ENCODE results near the gene ACP4. TPM values are rescaled to one million over a fixed set of nuclear protein-coding genes. Genes with fewer than 3 reads are reported as not detected.

Gene ACP4
- total RNA-seq, 1 donor from 2014 or later, result not detected

DNA sequence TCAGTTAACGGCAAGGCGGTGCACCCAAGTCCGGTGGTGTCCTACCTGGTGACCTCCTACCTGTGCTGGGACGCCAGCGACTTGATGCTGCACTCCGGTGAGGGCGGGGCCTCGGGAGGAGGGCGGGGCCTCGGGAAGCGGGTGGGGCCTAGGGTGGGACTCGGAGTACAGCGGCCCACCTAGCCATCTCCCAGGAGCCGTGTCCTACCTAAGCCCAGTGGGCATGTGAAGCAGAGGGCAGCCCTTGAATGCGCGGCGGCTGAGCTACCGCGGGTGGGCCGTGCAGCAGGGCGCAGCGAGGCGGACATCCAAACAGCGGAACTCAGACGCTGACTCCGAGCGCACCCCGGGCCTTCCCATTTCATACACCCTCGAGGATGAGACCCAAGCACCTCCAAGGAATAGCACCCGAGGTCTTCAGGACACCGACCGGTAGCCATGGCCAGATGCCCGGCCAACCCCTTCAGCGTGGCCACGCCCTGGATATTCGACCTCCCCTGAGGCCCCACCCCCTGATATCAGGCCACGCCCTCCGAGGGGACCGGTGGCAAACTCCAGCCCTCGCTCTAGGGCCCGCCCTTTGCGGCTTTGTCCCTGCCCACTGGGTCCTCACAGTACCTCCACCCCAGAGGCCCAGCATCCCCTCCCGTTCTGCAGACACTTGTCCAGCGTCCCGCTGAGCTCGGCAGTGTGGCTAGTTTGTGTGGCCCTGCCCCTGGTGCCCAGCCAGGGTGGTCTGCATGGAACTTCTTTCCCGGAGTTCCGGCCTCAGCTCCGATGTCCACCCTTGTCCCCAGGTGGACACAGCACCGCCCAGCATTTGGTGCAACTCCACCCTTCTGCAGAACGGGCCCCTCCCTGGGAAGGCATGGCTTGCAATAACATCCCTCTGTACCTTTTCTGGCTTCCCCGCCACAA is 28.0 kb downstream of the ACP4 start:
- intact Hi-C loops (cut with DNase I), result no loop called here
- ATAC-seq (no peak), DNase-seq (ENCODE audit: missing footprints) (no peak)

DNA sequence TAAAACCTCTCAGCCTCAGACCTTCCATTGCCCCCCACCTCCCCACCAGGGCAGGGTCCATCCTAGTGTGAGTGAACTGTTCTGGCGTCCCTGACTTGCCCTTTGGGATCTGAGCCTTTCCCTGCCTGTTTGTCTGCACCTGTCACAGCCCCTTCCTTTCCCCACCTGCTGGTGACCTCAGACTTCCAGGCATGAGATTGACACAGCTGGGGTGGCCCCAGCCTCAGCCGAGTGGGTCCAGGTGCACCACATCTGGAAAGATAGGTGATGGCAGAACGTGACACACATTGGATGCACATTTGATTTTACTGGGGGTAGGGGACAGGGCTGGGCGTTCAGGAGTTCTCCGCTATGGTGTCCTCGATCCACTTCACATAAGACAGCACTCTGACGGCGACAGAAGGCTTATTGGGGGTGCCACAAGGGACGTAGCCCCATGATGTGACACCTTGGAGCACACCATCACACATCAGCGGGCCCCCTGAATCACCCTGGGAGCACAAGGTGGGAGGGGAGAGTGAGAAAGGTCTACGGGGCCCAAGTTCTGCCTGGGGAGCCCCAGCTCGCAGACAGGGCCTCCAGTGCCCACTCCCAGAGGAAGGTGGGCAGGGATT is 28.8 kb downstream of the ACP4 start:
- DNase-seq (ENCODE audit: missing footprints), result no peak
- no peak for ATAC-seq
- intact Hi-C loops (cut with DNase I), result no loop called here

DNA sequence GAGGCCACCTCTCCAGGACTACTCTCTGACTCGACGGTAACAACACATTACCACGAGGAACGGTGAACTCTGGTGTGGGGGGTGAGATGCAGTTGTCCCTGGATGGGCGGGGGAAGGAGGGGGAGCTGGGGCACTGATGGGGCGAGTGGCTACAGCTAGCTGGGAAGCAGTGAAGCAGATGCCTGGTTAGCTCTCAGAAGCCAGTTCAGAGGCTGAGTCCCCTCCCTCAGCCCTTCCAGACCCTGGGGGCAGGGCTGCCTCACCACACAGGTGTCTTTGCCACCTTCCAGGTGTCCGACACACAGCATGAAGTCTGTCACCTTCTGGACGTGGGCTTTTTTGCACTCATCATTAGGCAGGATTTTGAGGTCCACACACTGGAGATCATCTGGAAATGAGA is 29.4 kb downstream of the ACP4 start:
- intact Hi-C loops (cut with DNase I), result no loop called here
- ATAC-seq (no peak), DNase-seq (ENCODE audit: missing footprints) (no peak)

DNA sequence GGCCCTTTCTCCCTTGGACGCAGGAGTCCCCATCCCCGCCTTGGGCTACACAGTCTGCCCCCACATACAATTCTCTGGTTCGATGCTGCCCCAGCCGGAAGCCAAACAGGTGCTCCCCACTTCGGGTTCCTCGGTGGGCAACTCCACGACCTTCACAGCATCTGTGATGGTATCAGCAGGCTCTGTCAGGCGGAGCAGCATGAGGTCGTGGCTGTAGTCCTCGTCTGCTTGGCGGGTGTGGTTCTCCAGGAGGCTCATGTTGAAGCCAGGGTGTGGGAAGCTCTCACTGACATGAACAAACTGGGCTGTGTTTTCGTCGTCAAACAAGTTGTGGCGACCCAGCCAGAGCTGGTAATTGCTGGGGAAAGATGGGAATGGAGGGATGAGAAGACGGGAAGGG is 29.9 kb downstream of the ACP4 start:
- ATAC-seq (no peak), DNase-seq (ENCODE audit: missing footprints) (no peak)
- intact Hi-C loops (cut with DNase I), result no loop called here

DNA sequence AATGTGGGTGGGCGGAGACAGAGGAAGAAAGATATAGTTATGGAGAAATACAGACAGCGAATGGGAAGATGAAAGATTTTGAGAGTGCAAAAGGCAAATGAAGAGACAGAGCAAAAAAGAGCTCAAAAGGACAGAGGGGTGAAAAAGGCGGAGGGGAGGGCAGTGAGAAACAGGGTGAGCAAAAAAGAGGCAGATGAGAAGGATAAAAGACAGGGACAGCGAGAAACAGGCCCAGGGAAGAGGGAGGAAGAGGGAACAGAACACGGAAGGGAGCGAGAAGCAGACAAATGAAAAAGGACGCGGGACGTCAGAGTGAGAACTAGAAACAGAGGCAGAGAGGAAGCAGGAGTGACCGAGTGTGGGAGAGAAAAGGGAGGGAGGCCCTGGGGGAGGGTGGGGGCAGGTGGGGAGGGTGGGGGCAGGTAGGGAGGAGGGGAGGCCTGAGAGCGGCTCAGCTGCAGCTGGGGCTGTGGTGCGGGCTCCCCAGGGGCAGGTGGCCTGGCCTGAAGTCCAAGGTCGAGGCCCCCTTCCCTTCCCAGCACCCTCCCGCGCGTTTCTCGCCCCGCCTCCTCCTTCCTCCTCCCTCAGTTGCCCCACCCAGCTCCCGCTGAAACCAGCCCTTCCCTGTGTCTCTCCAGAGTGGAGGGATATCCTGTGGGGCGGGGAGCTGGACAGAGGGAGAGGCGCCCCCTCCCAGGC is 30.5 kb downstream of the ACP4 start:
- DNase-seq (ENCODE audit: missing footprints), result no peak
- ATAC-seq, result peak; percentile 35
- intact Hi-C loops (cut with DNase I), result no loop called here

DNA sequence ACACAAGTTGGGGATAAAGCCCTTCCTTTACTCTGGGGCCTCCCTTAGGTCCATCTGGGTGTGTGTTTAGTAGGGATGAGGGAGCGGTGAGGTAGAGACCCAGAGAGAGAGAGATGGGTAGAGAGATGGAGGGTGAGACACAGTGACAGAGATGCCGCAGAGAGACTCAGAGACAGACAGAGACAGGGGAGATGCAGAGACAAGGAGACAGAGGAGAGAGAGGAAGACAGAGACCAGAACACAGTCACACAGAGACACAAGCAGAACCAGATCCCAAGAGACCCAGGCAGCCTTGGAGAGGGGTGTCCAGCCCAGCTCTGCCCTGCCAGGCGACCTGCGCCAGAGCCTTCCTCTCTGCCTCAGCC is 31.0 kb downstream of the ACP4 start:
- ATAC-seq, result no peak
- no peak for DNase-seq (ENCODE audit: missing footprints)
- intact Hi-C loops (cut with DNase I), result no loop called here

DNA sequence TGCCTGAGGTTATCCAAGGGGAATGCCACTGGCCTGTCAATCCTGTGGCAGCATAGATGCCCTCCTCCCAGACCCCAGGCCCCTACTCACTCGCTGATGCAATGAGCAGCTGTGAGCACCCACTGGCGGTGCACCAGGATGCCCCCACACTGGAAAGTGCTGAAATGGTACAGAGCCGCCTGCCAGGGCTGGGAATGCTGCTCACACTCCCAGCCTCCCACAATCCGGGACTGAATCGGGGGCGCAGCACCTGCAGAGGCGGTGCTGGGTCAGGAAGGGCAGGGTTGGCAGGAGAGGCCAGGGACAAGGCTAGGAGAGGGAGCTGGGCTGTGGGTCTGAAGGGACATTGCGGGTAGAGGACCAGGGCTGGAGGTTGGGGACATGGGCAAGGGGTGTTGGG is 31.4 kb downstream of the ACP4 start:
- intact Hi-C loops (cut with DNase I), result no loop called here
- ATAC-seq (no peak), DNase-seq (ENCODE audit: missing footprints) (no peak)

DNA sequence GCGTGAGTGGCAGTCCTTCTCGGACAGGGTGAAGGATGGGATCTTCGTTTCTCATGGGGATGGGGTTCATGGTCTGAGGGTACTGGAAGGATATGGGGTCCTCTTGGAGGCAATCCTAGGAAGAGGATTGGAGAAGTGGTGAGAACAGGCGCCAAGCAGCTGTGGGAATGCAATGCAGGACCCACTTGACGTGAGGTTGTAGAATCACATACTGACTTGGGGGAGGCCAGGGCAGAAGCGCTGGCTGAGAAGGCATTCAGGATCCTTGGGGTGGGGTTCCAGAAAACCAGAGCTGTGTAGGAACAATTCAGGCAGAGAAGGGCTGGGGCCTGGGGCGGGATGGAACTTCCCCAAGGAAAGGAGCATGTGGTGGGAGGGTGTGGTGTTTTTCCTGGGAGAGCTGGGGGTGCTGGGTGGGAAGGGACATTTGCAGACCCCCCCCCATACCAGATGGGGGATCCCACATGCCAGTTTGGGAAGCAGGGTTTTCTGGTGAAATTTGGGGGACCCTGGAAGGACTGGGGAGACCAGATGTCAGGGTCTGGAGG is 32.5 kb downstream of the ACP4 start:
- ATAC-seq (no peak), DNase-seq (ENCODE audit: missing footprints) (no peak)
- intact Hi-C loops (cut with DNase I), result no loop called here

DNA sequence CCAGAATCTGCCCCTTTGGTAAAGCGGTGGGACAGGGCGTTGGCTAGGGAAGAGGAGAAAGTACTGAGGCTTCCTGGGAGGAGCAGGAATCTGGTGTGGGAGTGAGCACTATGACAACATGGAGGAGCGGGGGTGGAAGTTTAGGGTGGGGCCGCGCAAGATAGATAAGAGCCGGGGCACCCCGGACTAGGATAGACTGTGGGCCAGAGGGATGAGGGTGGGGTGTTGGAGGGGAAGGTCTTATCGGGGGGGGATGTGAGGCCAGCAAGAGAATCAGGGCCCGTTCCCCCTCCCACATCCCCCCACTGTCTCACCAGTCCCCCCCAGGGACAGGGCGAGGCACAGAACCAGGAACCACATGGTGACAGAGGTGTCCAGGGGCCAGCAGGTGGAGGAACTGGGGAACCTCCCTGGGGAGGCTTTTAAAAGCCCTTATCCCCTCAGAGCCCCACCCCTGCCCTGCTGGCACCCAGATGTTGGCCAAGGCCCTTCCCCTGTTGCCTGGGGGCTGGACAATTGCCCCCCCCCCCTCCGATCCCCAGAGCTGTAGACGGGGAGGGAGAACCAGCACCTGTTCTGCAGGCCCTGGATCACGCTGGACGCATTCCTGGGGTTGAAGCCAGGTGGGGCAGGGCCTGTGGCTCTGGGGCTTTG is 33.3 kb downstream of the ACP4 start, which contains the start of gene KLK1:
Gene KLK1 (minus strand): TSS at position 399 of the 654 bp plus-strand sequence. CDS start 39 bp downstream, at position 360.
- DNase-seq (ENCODE audit: missing footprints) (no peak), ATAC-seq (no peak)
- intact Hi-C loops (cut with DNase I), result no loop called here

DNA sequence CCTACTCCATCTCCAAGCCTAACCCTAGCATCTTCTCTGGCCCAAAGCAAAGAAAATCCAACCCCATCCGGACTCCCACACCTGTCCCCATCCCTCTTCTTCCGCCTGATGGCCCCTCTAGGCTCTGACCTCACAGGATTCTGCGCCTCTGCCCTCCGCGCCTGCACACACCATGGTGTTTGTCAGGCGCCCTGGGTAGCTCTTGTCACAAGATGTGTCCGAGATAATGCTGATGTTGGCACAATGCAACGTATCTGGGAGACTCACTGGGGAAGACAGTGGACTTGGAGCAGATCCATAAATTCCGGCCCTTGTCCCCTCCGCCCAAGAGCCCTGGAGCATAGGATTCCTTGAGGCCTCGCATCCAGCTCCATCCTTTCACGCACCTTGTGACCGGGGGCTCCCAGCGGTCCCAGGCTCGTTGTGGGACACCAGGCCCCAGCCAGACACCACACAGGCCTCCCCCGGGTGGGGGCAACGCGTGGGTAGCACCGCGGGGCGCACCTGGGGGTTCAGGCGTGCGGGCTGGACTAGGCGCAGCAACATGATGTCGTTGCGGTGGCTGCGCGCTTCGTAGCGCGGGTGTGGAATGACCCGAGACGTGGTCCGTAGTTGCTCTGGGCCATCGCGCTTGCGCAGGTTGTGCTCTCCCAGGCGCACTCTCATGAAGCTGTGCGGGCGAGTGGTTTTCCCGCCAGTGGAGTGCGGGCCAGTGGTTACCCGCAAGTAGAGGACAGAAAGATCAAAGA is 36.5 kb downstream of the ACP4 start:
- ATAC-seq, result no peak
- intact Hi-C loops (cut with DNase I), result no loop called here
- no peak for DNase-seq (ENCODE audit: missing footprints)

DNA sequence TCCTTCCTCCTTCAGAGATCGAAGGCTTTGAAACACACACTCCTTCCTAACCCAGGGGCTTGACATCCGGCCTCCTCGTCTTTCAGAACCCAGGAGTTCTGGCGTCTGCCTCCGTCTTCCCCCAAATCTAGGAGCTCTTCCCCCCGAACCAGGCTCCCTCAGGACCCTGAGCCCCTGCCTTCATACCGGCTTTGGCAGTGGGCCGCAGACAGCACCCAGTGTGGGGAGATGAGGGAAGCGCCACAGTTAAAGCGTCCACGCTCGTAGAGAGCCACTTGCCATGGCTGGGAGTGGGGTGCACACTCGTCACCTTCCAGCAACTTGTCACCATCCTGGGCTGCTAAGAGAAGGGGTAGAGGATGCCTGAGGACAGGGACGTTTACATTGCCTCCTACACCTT is 37.3 kb downstream of the ACP4 start:
- ATAC-seq (no peak), DNase-seq (ENCODE audit: missing footprints) (no peak)

DNA sequence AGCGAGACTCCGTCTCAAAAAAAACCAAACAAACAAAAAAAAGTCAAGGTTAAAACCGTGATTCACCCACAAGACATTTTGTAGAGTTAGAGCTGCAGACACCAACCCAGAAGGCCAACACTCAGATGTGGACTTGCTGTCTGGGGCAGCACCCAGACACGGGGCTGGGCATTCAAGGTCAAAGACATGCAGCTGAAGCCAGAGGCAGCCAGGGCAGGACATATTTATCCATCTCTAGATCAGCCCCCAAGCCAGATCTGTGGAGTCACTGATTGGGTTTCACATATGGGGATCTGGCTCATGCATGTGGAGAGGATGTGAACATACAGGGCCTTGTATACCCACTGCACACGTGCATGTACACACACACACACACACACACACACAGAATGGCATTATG is 39.6 kb downstream of the ACP4 start:
- intact Hi-C loops (cut with DNase I), result no loop called here
- ATAC-seq, result no peak
- DNase-seq (ENCODE audit: missing footprints), result no peak

More for the DNA sequence above, 37.3 kb downstream of the ACP4 start:
- intact Hi-C loops (cut with DNase I), result no loop called here

DNA sequence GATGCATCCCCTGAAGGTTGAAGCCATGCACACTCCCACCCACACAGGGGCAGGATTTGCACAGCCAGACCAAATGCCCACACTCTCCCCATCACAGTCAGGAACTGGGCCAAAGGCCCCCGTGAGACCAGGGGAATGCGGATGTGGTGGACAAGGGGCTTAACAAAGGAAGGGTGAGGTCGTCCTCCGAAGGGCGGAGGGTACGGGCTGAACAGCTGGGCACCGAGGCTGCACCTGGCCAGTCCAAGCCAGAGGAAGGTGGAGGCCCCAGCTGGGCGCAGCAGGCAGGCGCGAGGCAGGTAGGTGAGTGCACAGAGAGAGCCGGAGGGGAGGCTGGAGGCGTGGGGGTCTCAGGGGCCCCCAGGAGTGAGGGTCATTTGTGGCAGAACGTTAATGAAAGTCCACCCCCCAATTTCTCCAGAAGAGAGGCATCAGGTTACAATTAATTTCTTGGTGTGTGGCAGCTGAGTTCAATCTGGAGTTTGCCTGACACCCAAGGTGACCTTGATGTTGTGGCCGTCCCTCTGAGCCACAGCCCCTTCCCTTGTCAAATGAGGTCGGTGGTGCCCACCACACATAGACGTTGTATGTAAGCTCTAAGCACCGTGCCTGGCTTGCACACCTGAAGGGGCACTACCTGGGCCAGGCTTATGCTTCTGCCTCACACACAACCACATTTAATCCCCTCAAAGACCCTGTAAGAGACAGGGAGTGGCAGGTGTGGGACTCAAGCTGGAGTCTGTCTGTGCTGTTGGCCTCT is 40.2 kb downstream of the ACP4 start:
- ATAC-seq (no peak), DNase-seq (ENCODE audit: missing footprints) (no peak)
- intact Hi-C loops (cut with DNase I), result no loop called here

DNA sequence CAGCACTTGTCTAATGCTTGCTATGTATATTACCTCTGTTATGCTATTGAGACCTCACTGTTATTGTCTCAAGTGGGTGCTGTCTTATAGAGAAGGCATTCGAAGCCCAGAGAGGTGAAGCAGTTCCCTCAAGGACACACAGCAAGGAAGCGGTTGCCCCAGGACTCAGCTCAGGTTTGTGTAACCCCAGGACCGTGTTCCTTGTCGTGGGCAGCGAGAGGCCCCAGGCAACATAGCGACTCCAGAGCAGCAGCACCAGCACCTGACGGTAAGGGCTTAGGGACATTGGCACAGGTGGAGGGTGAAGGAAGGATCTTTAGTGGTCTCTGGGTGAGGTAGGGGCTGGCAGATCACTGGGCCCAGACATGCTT is 40.8 kb downstream of the ACP4 start:
- ATAC-seq (no peak), DNase-seq (ENCODE audit: missing footprints) (no peak)
- intact Hi-C loops (cut with DNase I), result no loop called here

DNA sequence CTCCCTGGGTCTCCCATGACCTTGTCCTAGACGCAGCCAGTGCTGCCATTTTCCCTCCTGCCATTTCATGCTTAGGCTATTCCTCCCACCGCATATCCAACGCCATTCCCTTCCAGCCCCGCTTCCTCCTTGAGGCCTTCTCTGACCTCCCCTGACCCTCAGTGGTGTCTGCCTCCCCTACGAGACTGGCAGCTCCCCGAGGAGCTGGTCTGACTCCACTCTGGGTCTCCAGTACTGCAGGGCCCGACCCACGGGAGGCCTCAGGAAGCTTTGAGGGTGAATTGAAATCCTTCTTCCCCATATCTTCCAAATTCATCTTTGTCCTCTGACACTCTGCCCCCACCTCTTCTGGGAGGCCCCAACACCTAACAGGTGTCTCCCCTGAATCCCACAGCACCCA is 42.5 kb downstream of the ACP4 start:
- ATAC-seq (no peak), DNase-seq (ENCODE audit: missing footprints) (no peak)
- intact Hi-C loops (cut with DNase I), result no loop called here

DNA sequence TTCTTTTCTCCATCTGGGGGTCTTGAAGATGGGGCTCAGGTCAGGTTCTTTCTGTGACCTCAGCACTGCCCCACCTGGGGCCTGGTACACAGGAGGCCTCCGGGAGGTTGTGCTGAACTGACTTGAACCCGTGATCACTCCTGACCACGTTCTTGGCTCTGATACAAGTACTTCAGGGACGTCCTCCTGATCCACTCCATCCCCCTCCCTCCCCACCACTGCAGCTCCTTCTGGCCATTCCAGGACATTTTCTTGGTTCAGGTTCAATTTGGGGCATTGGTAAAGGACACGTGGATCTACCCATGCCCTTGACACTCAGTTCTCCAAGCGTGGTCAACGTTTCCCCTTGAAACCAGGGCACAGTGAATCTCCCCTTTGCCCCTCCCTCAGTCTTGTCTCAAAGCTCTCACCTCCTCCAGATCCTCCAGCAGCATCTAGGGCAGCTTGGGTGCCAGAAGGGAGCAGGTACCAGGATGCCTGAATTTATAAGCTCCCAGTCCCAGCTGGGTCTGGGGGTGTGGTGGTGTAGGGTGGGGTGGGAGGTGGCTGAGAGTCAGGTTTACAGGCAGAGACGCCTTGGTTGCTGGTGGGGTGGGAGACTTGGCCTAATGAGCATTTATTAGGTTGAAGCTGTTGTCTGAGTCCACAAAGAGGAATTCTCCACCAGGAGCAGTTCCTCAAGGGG is 43.0 kb downstream of the ACP4 start, which contains the start of gene KLK15:
Gene KLK15 (minus strand): TSS at position 458 of the 685 bp plus-strand sequence. CDS start 2,082 bp downstream, outside the sequence.
- no peak for DNase-seq (ENCODE audit: missing footprints)
- ATAC-seq, result no peak
- intact Hi-C loops (cut with DNase I), result no loop called here

DNA sequence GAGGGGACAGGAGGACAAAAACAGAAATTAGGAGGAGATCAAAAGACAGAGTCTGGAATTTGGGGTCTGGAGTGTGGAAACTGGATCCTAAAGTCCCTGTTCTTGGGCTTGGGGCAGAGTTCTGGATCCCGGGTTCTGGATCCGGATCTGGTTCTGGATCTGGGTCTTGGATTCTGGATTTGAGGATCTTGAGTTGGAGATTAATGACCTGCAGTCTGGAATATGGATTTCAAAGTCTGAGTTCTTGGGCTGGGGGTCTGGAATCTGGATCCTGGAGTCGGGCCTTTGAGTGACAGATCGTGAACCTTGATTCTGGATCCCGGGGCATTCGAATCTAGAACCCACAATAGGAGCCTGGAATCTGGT is 43.6 kb downstream of the ACP4 start:
- intact Hi-C loops (cut with DNase I), result no loop called here
- no peak for ATAC-seq
- DNase-seq (ENCODE audit: missing footprints), result no peak

Data from Right ventricle myocardium inferior (tissue), 1 donor.